Natural killer cell (primary cell): ENCODE measurements around the gene NEURL1B. TPM values are rescaled to one million over a fixed set of nuclear protein-coding genes. Genes with fewer than 3 reads are reported as not detected.
"Not testable (repeated sequence)": the region's sequence is repeated elsewhere in the genome, so short reads cannot be mapped to it uniquely, and the experiment has no call there.

Experiments
- ATAC-seq, 3 donors: fragments of 150-1000 bp in 2 of 3; fragments of 200-7000 bp in 1 of 3; cut with Tn5 transposase; 1 replicate in 1 of 3; 2 replicates in 2 of 3; pipeline ENCODE4 v1.10.0; 2021; ENCODE audit warnings: mild to moderate bottlenecking in 2 of 3, moderate library complexity in 2 of 3
- DNase-seq, 2 donors: peaks; one replicate each; pipeline versions ENCODE4 v3.0.0 to v3.0.0-alpha.2; 2013 to 2021; ENCODE audit warnings: mixed read lengths in 1 of 2
- H3K27ac ChIP-seq: one replicate; pipeline ENCODE4 v1.5.1; 2013; ENCODE audit warnings: mild to moderate bottlenecking, low read length
- H3K27me3 ChIP-seq: one replicate; pipeline ENCODE4 v1.6.1; 2013; ENCODE audit warnings: low read length; ENCODE audit not compliant: control insufficient read depth, insufficient read depth
- H3K36me3 ChIP-seq: one replicate; pipeline ENCODE4 v1.6.1; 2013; ENCODE audit warnings: low read length; ENCODE audit not compliant: control insufficient read depth, insufficient read depth
- H3K4me1 ChIP-seq: one replicate; pipeline ENCODE4 v1.6.1; 2013; ENCODE audit warnings: low read length; ENCODE audit not compliant: control insufficient read depth, insufficient read depth
- H3K4me3 ChIP-seq: one replicate; pipeline ENCODE4 v1.5.1; 2013; ENCODE audit warnings: low read length
- H3K9me3 ChIP-seq: one replicate; pipeline ENCODE4 v1.6.1; 2013; ENCODE audit warnings: low read length; ENCODE audit not compliant: control insufficient read depth, insufficient read depth
- H3K27ac Mint-ChIP-seq, 2 donors: one replicate each; pipeline ENCODE4 v1.8.0; 2022; ENCODE audit warnings: mild to moderate bottlenecking in 2 of 2, mixed read lengths in 2 of 2, moderate library complexity in 1 of 2
- H3K27me3 Mint-ChIP-seq, 2 donors: one replicate each; pipeline ENCODE4 v1.8.0; 2022; ENCODE audit warnings: low read depth in 2 of 2, mixed read lengths in 2 of 2
- H3K36me3 Mint-ChIP-seq: one replicate; pipeline ENCODE4 v1.8.0; 2022; ENCODE audit warnings: mixed read lengths
- H3K4me1 Mint-ChIP-seq, 2 donors: one replicate each; pipeline ENCODE4 v1.8.0; 2022; ENCODE audit warnings: mixed read lengths in 2 of 2
- H3K4me3 Mint-ChIP-seq: one replicate; pipeline ENCODE4 v1.8.0; 2022; ENCODE audit warnings: mild to moderate bottlenecking, moderate library complexity, mixed read lengths
- H3K9me3 Mint-ChIP-seq, 2 donors: one replicate each; pipeline ENCODE4 v1.8.0; 2022; ENCODE audit warnings: mixed read lengths in 2 of 2
- CTCF ChIP-seq: fragments of 200-600 bp; IDR thresholded peaks from one replicate; pipeline ENCODE4 v1.8.0; 2022; ENCODE audit warnings: antibody characterized with exemption
- WGBS: methylation state at CpG from one replicate; pipeline ENCODE4 v1.1.7; 2013; ENCODE audit warnings: missing lambda C conversion rate; ENCODE audit not compliant: insufficient coverage; 5-methylcytosine and 5-hydroxymethylcytosine counted together
- intact Hi-C: fragments of 100-400 bp; cut with micrococcal nuclease; formaldehyde crosslinking; loops from one replicate; pipeline ENCODE4 v1.14.2; 2022
- total RNA-seq, 4 donors: library from RNA; stranded (reverse); fragments of 120-200 nt in 1 of 4; gene quantifications; one replicate each; pipeline versions ENCODE4 v1.2.3 to v1.2.4, GENCODE V29; 2013 to 2022

The NEURL1B gene
- total RNA-seq, 3 donors from 2014 or later (not counting 1 experiment from before 2014, with no cell fraction given) = 0.28 to 0.54 (median 0.45) TPM

DNA sequence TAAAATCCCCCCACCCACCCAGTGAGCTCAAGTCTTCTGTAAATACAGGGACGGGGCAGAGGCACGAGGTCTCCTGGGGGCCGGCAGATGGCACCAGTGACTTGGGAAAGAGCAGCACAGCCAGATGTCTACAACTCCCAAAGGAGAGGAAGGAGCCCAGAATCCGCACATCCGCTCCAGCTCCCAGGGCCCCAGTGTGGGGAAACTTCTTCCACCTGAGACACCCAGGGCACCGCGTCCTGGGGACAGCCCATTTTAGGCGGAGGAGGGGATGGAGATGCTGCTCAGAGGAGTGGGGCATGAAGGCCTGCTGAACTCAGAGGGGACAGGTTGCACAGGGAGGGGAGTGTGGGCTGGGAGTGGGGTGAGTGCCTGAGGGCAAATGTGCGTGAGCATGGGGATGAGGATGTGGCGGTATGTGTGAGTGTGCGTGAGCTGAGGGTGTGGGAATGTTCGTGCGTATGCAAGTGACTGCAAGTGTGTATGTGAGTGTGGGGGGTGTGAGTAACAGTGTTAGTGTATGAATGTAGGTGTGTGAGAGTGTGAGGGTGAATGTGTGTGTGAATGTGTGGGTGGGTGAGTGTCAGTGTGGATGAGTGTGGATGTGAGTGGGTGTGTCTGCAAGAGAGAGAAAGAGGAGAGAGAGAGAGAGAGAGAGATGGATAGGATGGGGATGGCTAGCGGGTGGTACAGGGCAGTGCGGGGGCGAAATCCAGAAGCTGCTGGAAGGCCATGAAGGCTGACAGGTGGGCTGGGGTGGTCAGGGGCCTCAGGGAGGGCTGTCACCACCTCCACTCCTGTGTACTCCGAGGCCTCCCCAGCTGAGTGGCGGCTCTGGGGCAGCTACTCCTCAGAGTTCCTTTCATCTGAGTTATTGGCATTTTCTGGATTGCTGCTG lies 66.5 kb downstream of the NEURL1B start:
- Mint-ChIP-seq H3K27ac (no peak overlapping the region), H3K4me1 (no peaks in the 10 kb centered on the region), H3K27me3 (peaks cover 27 to 52% of the 10 kb centered on the region in 2 donors), H3K36me3 (no peaks in the 10 kb centered on the region), H3K4me3 (no peak overlapping the region), H3K9me3 (no peaks in the 10 kb centered on the region)
- no peak for DNase-seq
- no peak for ATAC-seq
- no peak for TF ChIP-seq CTCF
- intact Hi-C loops = no loop called here
- Histone ChIP-seq H3K27me3 (peaks cover 4% of the 10 kb centered on the region), H3K4me1 (no peaks in the 10 kb centered on the region), H3K27ac (no peak overlapping the region), H3K9me3 (no peaks in the 10 kb centered on the region), H3K36me3 (no peaks in the 10 kb centered on the region), H3K4me3 (no peak overlapping the region)
- 54% methylated on average over 18 of the region's 18 CpGs for WGBS

GRCh38 chr5:172708183-172708505 lies 67.1 kb downstream of the NEURL1B start:
- H3K9me3 Mint-ChIP-seq = no peaks in the 10 kb centered on the region
- no peak for DNase-seq
- H3K27ac ChIP-seq = no peak overlapping the region
- peaks cover 3% of the 10 kb centered on the region in 2 donors for H3K4me1 Mint-ChIP-seq
- H3K36me3 Mint-ChIP-seq = no peaks in the 10 kb centered on the region
- H3K27ac Mint-ChIP-seq = no peak overlapping the region
- no peaks in the 10 kb centered on the region for H3K36me3 ChIP-seq
- peaks cover 29 to 52% of the 10 kb centered on the region in 2 donors for H3K27me3 Mint-ChIP-seq
- H3K4me3 ChIP-seq = no peak overlapping the region
- peaks cover 5% of the 10 kb centered on the region for H3K4me1 ChIP-seq
- no peak for TF ChIP-seq CTCF
- no peak overlapping the region for H3K4me3 Mint-ChIP-seq
- WGBS = 90% methylated on average over 7 of the region's 8 CpGs
- no peak for ATAC-seq
- H3K9me3 ChIP-seq = no peaks in the 10 kb centered on the region
- peaks cover 7% of the 10 kb centered on the region for H3K27me3 ChIP-seq
- intact Hi-C loops = no loop called here

DNA sequence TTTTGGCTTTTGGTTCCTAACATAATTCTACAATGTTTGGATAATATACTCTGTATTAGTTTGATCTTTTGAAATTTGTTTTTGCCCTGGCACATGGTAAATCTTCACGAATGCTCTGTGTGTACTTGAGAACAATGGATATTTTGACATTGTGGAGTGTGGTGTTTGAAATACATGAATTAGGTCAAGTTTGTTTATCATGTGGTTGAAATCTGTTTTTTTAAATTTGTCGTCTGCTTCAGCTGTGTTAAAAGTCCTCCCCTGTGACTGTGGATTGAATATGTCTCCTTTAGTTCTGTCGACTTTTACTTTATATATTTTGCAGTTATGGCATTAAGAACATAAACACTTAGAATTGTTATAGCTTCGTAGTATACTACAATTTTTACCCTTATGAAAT lies 69.6 kb downstream of the NEURL1B start:
- H3K4me3 ChIP-seq = no peak overlapping the region
- intact Hi-C loops = loop anchor here (5.0 kb wide), 1 partner anchor 492 kb away; no protein-coding TSS in a partner anchor
- no peaks in the 10 kb centered on the region for H3K36me3 ChIP-seq
- H3K9me3 ChIP-seq = no peaks in the 10 kb centered on the region
- no peak overlapping the region for H3K4me3 Mint-ChIP-seq
- H3K27ac Mint-ChIP-seq = no peak overlapping the region
- peaks cover 10% of the 10 kb centered on the region for H3K27me3 ChIP-seq
- 54% methylated on average over 3 of the region's 4 CpGs for WGBS
- H3K27ac ChIP-seq = no peak overlapping the region
- ATAC-seq (no peak), DNase-seq (no peak)
- H3K9me3 Mint-ChIP-seq = no peaks in the 10 kb centered on the region
- peaks cover 5 to 11% of the 10 kb centered on the region in 2 donors for H3K4me1 Mint-ChIP-seq
- H3K4me1 ChIP-seq = peaks cover 12% of the 10 kb centered on the region
- H3K36me3 Mint-ChIP-seq = no peaks in the 10 kb centered on the region
- H3K27me3 Mint-ChIP-seq = peaks cover 28 to 40% of the 10 kb centered on the region in 2 donors
- TF ChIP-seq CTCF = no peak

- not testable (repeated sequence) for H3K27me3 ChIP-seq, H3K27ac ChIP-seq, H3K4me3 ChIP-seq, H3K27ac Mint-ChIP-seq, H3K36me3 Mint-ChIP-seq, H3K9me3 Mint-ChIP-seq, H3K36me3 ChIP-seq, H3K9me3 ChIP-seq, DNase-seq, ATAC-seq, H3K4me3 Mint-ChIP-seq
- H3K4me1 ChIP-seq = peaks cover 12% of the 10 kb centered on the region
- Mint-ChIP-seq H3K27me3 (peaks cover 28 to 33% of the 10 kb centered on the region in 2 donors), H3K4me1 (peaks cover 5 to 11% of the 10 kb centered on the region in 2 donors)
- intact Hi-C loops = loop anchor here (5.0 kb wide), 1 partner anchor 491 kb away; no protein-coding TSS in a partner anchor
- 81% methylated on average over 12 of the region's 12 CpGs for WGBS
These were observed 70.3 kb downstream of the NEURL1B start for GRCh38 chr5:172711321-172711861.
